HEK293 (cell line): ENCODE results near the gene PCF11.

Experiments used
- CTCF ChIA-PET: fragments of 350-600 bp; formaldehyde crosslinking; extraction: SDS; loops from one replicate; lab custom pipeline; 2021; ENCODE audit warnings: antibody characterized with exemption; lab: Yijun Ruan, JAX
- POLR2A ChIA-PET: fragments of 300-600 bp; formaldehyde crosslinking; extraction: SDS; loops from one replicate; lab custom pipeline; 2020; ENCODE audit warnings: antibody characterized with exemption, inconsistent platforms; lab: Yijun Ruan, JAX
- H3K27ac ChIP-seq: fragments of 200-500 bp; sonication (Bioruptor generic); 2 replicates; pipeline ENCODE4 v1.5.1; 2014; ENCODE audit warnings: low read depth, low read length, control low read depth, inconsistent platforms; ENCODE audit errors: extremely low read depth
- H3K36me3 ChIP-seq, 2 experiments: fragments of 200-500 bp in 1 of 2; sonication (Bioruptor generic) in 1 of 2; 1 replicate in 1 of 2; 2 replicates in 1 of 2; pipeline ENCODE4 v1.5.1; 2014 to 2017; ENCODE audit warnings: inconsistent platforms in 2 of 2, low read length in 2 of 2; ENCODE audit not compliant: control insufficient read depth in 2 of 2, insufficient read depth in 1 of 2
- H3K4me1 ChIP-seq: fragments of 200-500 bp; sonication (Bioruptor generic); 2 replicates; pipeline ENCODE4 v1.5.1; 2014; ENCODE audit warnings: mild to moderate bottlenecking, low read length, inconsistent platforms; ENCODE audit not compliant: control insufficient read depth, insufficient read depth
- H3K4me3 ChIP-seq: 2 replicates; pipeline ENCODE4 v1.5.1; 2011; ENCODE audit warnings: low read depth, mild to moderate bottlenecking, control low read depth, low read length, moderate library complexity
- H3K9me3 ChIP-seq: fragments of 200-500 bp; sonication (Bioruptor generic); 2 replicates; pipeline ENCODE4 v1.5.1; 2014; ENCODE audit warnings: low read depth, low read length, inconsistent platforms; ENCODE audit not compliant: control insufficient read depth, insufficient read depth
- MEIS1 ChIP-seq: sonication (generic); formaldehyde crosslinking; IDR thresholded peaks from 2 replicates; pipeline ENCODE4 v1.8.1; 2022; ENCODE audit warnings: missing genetic modification reagents, mild to moderate bottlenecking, borderline replicate concordance
- MZF1 ChIP-seq: fragments of 450-650 bp; formaldehyde crosslinking; IDR thresholded peaks from 2 replicates; pipeline ENCODE4 v1.5.1; 2017; ENCODE audit warnings: missing biosample characterization, missing genetic modification characterization, borderline replicate concordance
- OVOL3 ChIP-seq: fragments of 450-650 bp; formaldehyde crosslinking; IDR thresholded peaks from 2 replicates; pipeline ENCODE4 v1.5.1; 2016; ENCODE audit warnings: missing biosample characterization, missing genetic modification characterization
- RBAK ChIP-seq: fragments of 450-650 bp; formaldehyde crosslinking; IDR thresholded peaks from 2 replicates; pipeline ENCODE4 v1.5.1; 2016; ENCODE audit warnings: missing biosample characterization, missing genetic modification characterization
- REPIN1 ChIP-seq: fragments of 450-650 bp; formaldehyde crosslinking; IDR thresholded peaks from 2 replicates; pipeline ENCODE4 v1.5.1; 2017; ENCODE audit warnings: missing biosample characterization, missing genetic modification characterization, low read depth
- SP3 ChIP-seq: fragments of 450-650 bp; formaldehyde crosslinking; IDR thresholded peaks from 2 replicates; pipeline ENCODE4 v1.5.1; 2016; ENCODE audit warnings: missing biosample characterization, missing genetic modification characterization
- SP7 ChIP-seq: fragments of 450-650 bp; formaldehyde crosslinking; IDR thresholded peaks from 2 replicates; pipeline ENCODE4 v1.5.1; 2016; ENCODE audit warnings: missing biosample characterization, missing genetic modification characterization
- WT1 ChIP-seq: fragments of 450-650 bp; formaldehyde crosslinking; IDR thresholded peaks from 2 replicates; pipeline ENCODE4 v1.5.1; 2016; ENCODE audit warnings: missing biosample characterization, missing genetic modification characterization
- ZBTB48 ChIP-seq: fragments of 450-650 bp; formaldehyde crosslinking; IDR thresholded peaks from 2 replicates; pipeline ENCODE4 v1.5.1; 2016; ENCODE audit warnings: missing biosample characterization, missing genetic modification characterization
- ZFP37 ChIP-seq: fragments of 450-650 bp; formaldehyde crosslinking; IDR thresholded peaks from 2 replicates; pipeline ENCODE4 v1.5.1; 2016; ENCODE audit warnings: missing biosample characterization, missing genetic modification characterization
- ZFP69B ChIP-seq: fragments of 450-650 bp; formaldehyde crosslinking; IDR thresholded peaks from 2 replicates; pipeline ENCODE4 v1.5.1; 2016; ENCODE audit warnings: missing biosample characterization, missing genetic modification characterization
- ZNF133 ChIP-seq: fragments of 450-650 bp; formaldehyde crosslinking; IDR thresholded peaks from 2 replicates; pipeline ENCODE4 v1.5.1; 2016; ENCODE audit warnings: missing biosample characterization, missing genetic modification characterization
- ZNF155 ChIP-seq: fragments of 450-650 bp; formaldehyde crosslinking; IDR thresholded peaks from 2 replicates; pipeline ENCODE4 v1.5.1; 2016; ENCODE audit warnings: missing biosample characterization, missing genetic modification characterization
- ZNF175 ChIP-seq: fragments of 450-650 bp; formaldehyde crosslinking; IDR thresholded peaks from 2 replicates; pipeline ENCODE4 v1.5.1; 2016; ENCODE audit warnings: missing biosample characterization, missing genetic modification characterization
- ZNF394 ChIP-seq: fragments of 450-650 bp; formaldehyde crosslinking; IDR thresholded peaks from 2 replicates; pipeline ENCODE4 v1.5.1; 2016; ENCODE audit warnings: missing biosample characterization, missing genetic modification characterization, mild to moderate bottlenecking, moderate library complexity, borderline replicate concordance
- ZNF48 ChIP-seq: fragments of 450-650 bp; formaldehyde crosslinking; IDR thresholded peaks from 2 replicates; pipeline ENCODE4 v1.5.1; 2016; ENCODE audit warnings: missing biosample characterization, missing genetic modification characterization
- ZNF549 ChIP-seq: fragments of 450-650 bp; IDR thresholded peaks from 2 replicates; pipeline ENCODE4 v1.5.1; 2018; ENCODE audit warnings: missing biosample characterization, missing genetic modification characterization, mild to moderate bottlenecking, inconsistent platforms, moderate library complexity
- ZNF555 ChIP-seq: fragments of 450-650 bp; formaldehyde crosslinking; conservative IDR thresholded peaks from 2 replicates; pipeline ENCODE4 v1.5.1; 2017; ENCODE audit warnings: missing biosample characterization, mild to moderate bottlenecking, missing genetic modification characterization, inconsistent platforms
- ZNF571 ChIP-seq: fragments of 450-650 bp; formaldehyde crosslinking; IDR thresholded peaks from 2 replicates; pipeline ENCODE4 v1.5.0; 2017; ENCODE audit warnings: missing biosample characterization, missing genetic modification characterization
- ZNF596 ChIP-seq: fragments of 450-650 bp; IDR thresholded peaks from 2 replicates; pipeline ENCODE4 v1.5.0; 2018; ENCODE audit warnings: missing biosample characterization, mild to moderate bottlenecking, missing genetic modification characterization, moderate library complexity
- ZNF624 ChIP-seq: fragments of 450-650 bp; formaldehyde crosslinking; IDR thresholded peaks from 2 replicates; pipeline ENCODE4 v1.5.1; 2017; ENCODE audit warnings: missing biosample characterization, missing genetic modification characterization
- ZNF792 ChIP-seq: fragments of 450-650 bp; formaldehyde crosslinking; IDR thresholded peaks from 2 replicates; pipeline ENCODE4 v1.5.1; 2016; ENCODE audit warnings: missing biosample characterization, missing genetic modification characterization
- TF ChIP-seq, protein P1 (sequence below): fragments of 450-650 bp; formaldehyde crosslinking; conservative IDR thresholded peaks from 2 replicates; pipeline ENCODE4 v1.5.1; 2016; ENCODE audit warnings: low read depth, missing biosample characterization, missing genetic modification characterization
- TF ChIP-seq, protein P2 (sequence below): fragments of 450-650 bp; formaldehyde crosslinking; IDR thresholded peaks from 2 replicates; pipeline ENCODE4 v1.5.1; 2016; ENCODE audit warnings: missing biosample characterization, missing genetic modification characterization
- TF ChIP-seq, protein P3 (sequence below): IDR thresholded peaks from 2 replicates; pipeline ENCODE4 v1.6.1; 2011; ENCODE audit warnings: mild to moderate bottlenecking, low read depth, low read length, borderline replicate concordance

Gene PCF11

DNA sequence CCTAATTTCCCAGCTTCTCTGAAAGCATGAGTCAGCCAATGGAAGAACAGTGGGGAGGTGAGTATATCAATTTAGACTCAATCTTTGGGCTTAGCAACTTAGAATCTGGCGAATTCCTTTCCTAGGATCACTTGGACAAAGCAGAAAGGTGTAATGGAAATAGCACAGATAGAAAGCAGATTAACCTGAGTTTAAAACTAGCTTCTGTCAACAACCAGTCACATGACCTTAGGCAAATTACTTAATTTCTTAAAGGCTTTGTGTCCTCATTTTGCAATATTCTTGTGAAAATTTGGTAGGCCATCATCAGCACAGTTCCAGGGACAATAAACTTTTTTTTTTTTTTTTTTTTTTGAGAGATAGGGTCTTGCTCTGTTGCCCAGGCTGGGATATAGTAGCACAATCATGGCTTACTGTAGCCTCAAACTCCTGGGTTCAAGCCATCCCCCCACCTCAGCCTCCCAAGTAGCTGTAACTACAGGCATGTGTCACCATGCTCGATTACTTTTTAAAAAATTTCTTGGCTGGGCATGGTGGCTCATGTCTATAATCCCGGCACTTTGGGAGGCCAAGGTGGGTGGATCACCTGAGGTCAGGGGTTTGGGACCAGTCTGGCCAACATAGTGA is 40.8 kb upstream of the PCF11 start:
- H3K4me3 ChIP-seq = no peak overlapping the region
- H3K36me3 ChIP-seq = no peaks in the 10 kb centered on the region
- TF ChIP-seq ZNF549 (tag by site-specific recombination) = no peak
- TF ChIP-seq ZNF571 (tag by site-specific recombination) = no peak
- no peak for TF ChIP-seq ZNF48
- no peak for TF ChIP-seq ZBTB48 (tag by site-specific recombination)
- TF ChIP-seq ZNF155 (tag by site-specific recombination) = no peak
- no peak for TF ChIP-seq ZFP37
- no peak for TF ChIP-seq WT1
- no peak for TF ChIP-seq MEIS1 (CRISPR knock-in tag)
- no peak for TF ChIP-seq ZNF175
- TF ChIP-seq REPIN1 (tag by site-specific recombination) = no peak
- TF ChIP-seq SP3 (tag by site-specific recombination) = no peak
- no peak for TF ChIP-seq MZF1 (tag by site-specific recombination)
- TF ChIP-seq SP7 = no peak
- CTCF ChIA-PET = interaction anchor here (0.5 to 1.1 kb wide), 4 partner anchors 18 to 704 kb away, joined by 3 to 4 read pairs (median 3); no protein-coding TSS in a partner anchor
- no peaks in the 10 kb centered on the region; the same call in 1 of the 2 replicates for H3K4me1 ChIP-seq
- H3K9me3 ChIP-seq = no peaks in the 10 kb centered on the region
- H3K27ac ChIP-seq = no peak overlapping the region
- POLR2A ChIA-PET = no interaction called here

DNA sequence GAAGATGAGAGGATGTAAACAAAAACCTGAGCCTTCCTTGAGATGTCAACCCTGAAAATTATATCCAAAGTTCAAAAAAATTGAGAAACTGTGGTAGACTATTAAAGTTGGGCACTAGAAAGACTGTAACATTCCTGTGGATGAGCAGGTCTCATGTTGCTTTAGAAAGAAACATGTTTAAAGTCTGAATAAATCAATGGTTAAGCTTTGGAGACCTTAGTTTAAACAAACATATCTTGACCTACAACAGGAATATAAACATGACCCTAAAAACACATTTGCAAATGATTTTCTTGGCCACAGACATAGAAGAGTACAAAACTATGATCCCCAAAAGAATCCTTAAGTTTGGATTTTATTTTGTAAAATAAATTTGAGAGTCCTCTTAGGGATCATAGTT is 38.1 kb upstream of the PCF11 start:
- Histone ChIP-seq H3K9me3 (no peaks in the 10 kb centered on the region), H3K4me1 (no peaks in the 10 kb centered on the region; the same call in 1 of the 2 replicates), H3K36me3 (no peaks in the 10 kb centered on the region), H3K4me3 (no peak overlapping the region), H3K27ac (no peak overlapping the region)
- CTCF ChIA-PET = no interaction called here
- TF ChIP-seq ZNF596 (tag by site-specific recombination) = no peak
- TF ChIP-seq ZNF133 (tag by site-specific recombination) = no peak
- TF ChIP-seq, all 188 proteins: peak for 0
- POLR2A ChIA-PET = no interaction called here

DNA sequence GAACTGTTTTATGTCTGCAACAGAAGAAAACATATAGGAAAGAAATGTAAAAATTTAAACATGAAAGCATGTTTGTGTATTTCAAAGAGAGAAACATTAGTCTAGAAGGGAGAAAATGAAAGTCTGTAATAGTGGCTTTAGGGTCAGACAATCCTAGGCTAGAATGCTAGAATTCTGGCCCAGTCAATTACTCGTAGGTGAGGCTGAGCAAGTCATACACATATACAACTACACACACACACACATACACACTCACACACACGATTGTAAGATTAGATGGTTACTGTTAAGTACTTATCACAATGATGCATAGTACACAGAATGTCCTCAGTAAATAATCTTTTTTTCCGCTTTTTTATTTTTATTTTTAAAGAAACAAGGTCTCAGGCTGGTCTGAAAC is 37.7 kb upstream of the PCF11 start:
- Histone ChIP-seq H3K4me1 (no peaks in the 10 kb centered on the region; the same call in 1 of the 2 replicates), H3K4me3 (no peak overlapping the region), H3K9me3 (no peaks in the 10 kb centered on the region), H3K27ac (no peak overlapping the region), H3K36me3 (no peaks in the 10 kb centered on the region)
- ChIA-PET POLR2A (no interaction called here), CTCF (no interaction called here)
- no peak for TF ChIP-seq ZNF394 (tag by site-specific recombination)
- TF ChIP-seq, protein P1, sequence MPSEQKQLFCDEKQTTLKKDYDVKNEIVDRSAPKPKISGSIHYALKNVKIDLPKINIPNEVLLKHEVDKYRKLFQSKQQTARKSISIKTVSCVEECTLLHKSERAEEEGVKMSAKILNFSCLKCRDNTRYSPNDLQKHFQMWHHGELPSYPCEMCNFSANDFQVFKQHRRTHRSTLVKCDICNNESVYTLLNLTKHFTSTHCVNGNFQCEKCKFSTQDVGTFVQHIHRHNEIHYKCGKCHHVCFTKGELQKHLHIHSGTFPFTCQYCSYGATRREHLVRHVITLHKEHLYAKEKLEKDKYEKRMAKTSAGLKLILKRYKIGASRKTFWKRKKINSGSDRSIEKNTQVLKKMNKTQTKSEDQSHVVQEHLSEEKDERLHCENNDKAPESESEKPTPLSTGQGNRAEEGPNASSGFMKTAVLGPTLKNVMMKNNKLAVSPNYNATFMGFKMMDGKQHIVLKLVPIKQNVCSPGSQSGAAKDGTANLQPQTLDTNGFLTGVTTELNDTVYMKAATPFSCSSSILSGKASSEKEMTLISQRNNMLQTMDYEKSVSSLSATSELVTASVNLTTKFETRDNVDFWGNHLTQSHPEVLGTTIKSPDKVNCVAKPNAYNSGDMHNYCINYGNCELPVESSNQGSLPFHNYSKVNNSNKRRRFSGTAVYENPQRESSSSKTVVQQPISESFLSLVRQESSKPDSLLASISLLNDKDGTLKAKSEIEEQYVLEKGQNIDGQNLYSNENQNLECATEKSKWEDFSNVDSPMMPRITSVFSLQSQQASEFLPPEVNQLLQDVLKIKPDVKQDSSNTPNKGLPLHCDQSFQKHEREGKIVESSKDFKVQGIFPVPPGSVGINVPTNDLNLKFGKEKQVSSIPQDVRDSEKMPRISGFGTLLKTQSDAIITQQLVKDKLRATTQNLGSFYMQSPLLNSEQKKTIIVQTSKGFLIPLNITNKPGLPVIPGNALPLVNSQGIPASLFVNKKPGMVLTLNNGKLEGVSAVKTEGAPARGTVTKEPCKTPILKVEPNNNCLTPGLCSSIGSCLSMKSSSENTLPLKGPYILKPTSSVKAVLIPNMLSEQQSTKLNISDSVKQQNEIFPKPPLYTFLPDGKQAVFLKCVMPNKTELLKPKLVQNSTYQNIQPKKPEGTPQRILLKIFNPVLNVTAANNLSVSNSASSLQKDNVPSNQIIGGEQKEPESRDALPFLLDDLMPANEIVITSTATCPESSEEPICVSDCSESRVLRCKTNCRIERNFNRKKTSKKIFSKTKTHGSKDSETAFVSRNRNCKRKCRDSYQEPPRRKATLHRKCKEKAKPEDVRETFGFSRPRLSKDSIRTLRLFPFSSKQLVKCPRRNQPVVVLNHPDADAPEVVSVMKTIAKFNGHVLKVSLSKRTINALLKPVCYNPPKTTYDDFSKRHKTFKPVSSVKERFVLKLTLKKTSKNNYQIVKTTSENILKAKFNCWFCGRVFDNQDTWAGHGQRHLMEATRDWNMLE (tag by site-specific recombination) = no peak
- TF ChIP-seq ZNF792 (tag by site-specific recombination) = no peak
- TF ChIP-seq OVOL3 (tag by site-specific recombination) = no peak
- TF ChIP-seq ZFP69B = no peak
- TF ChIP-seq ZNF624 = no peak
- TF ChIP-seq, protein P2, sequence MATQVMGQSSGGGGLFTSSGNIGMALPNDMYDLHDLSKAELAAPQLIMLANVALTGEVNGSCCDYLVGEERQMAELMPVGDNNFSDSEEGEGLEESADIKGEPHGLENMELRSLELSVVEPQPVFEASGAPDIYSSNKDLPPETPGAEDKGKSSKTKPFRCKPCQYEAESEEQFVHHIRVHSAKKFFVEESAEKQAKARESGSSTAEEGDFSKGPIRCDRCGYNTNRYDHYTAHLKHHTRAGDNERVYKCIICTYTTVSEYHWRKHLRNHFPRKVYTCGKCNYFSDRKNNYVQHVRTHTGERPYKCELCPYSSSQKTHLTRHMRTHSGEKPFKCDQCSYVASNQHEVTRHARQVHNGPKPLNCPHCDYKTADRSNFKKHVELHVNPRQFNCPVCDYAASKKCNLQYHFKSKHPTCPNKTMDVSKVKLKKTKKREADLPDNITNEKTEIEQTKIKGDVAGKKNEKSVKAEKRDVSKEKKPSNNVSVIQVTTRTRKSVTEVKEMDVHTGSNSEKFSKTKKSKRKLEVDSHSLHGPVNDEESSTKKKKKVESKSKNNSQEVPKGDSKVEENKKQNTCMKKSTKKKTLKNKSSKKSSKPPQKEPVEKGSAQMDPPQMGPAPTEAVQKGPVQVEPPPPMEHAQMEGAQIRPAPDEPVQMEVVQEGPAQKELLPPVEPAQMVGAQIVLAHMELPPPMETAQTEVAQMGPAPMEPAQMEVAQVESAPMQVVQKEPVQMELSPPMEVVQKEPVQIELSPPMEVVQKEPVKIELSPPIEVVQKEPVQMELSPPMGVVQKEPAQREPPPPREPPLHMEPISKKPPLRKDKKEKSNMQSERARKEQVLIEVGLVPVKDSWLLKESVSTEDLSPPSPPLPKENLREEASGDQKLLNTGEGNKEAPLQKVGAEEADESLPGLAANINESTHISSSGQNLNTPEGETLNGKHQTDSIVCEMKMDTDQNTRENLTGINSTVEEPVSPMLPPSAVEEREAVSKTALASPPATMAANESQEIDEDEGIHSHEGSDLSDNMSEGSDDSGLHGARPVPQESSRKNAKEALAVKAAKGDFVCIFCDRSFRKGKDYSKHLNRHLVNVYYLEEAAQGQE (tag by site-specific recombination) = no peak
- TF ChIP-seq RBAK (tag by site-specific recombination) = no peak
- TF ChIP-seq, protein P3, sequence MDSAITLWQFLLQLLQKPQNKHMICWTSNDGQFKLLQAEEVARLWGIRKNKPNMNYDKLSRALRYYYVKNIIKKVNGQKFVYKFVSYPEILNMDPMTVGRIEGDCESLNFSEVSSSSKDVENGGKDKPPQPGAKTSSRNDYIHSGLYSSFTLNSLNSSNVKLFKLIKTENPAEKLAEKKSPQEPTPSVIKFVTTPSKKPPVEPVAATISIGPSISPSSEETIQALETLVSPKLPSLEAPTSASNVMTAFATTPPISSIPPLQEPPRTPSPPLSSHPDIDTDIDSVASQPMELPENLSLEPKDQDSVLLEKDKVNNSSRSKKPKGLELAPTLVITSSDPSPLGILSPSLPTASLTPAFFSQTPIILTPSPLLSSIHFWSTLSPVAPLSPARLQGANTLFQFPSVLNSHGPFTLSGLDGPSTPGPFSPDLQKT = no peak
- TF ChIP-seq ZNF555 (tag by site-specific recombination) = no peak
